NOMO-1 treated with DMSO at 0.1 percent for 48 hours (cell line): ENCODE results near the gene HPGDS.
"Not testable (repeated sequence)": the region's sequence is repeated elsewhere in the genome, so short reads cannot be mapped to it uniquely, and the experiment has no call there.

Experiments used
- DNase-seq: peaks from one replicate; lab custom pipeline; 2025; ENCODE audit not compliant: unreplicated experiment; lab: John Stamatoyannopoulos, UW

The HPGDS gene

DNA sequence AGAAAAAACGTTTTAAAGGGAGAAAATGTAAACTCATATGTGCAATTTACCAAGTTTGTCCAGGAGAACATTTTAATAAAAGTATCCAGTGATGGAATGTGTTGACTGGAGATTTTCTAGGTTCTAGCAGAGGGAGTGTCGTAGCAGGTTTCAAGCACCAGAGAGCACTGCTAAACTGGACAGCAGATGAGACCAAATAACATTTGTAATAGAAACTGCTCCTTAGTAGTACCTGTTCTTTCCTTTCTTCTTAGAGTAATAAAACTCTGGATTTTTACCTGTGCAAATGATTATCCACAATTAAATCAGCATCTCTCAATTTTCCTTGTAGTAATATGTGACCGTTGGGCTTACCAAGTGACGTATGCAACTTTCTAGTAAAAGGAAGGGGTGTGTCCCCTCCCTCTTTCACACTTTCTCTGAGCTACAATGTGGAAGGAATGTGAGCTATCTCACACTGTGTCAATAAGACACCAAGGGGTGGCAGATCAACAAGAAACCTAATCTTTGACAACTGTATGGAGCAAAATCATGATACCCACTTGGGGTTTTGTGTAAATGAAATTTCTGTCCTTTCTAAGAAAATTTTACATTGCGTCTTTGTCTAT is 9.5 kb downstream of the HPGDS start:
- no peak for DNase-seq

GRCh38 chr4:94329933-94330332 is 12.7 kb downstream of the HPGDS start:
- DNase-seq: no peak

GRCh38 chr4:94325835-94326234 is 16.8 kb downstream of the HPGDS start:
- no peak for DNase-seq

GRCh38 chr4:94319927-94320326 is 22.7 kb downstream of the HPGDS start:
- not testable (repeated sequence) for DNase-seq

GRCh38 chr4:94307231-94307871 is 35.3 kb downstream of the HPGDS start:
- DNase-seq: no peak

- no peak for DNase-seq
Measured at GRCh38 chr4:94306713-94307112, 35.9 kb downstream of the HPGDS start.

DNA sequence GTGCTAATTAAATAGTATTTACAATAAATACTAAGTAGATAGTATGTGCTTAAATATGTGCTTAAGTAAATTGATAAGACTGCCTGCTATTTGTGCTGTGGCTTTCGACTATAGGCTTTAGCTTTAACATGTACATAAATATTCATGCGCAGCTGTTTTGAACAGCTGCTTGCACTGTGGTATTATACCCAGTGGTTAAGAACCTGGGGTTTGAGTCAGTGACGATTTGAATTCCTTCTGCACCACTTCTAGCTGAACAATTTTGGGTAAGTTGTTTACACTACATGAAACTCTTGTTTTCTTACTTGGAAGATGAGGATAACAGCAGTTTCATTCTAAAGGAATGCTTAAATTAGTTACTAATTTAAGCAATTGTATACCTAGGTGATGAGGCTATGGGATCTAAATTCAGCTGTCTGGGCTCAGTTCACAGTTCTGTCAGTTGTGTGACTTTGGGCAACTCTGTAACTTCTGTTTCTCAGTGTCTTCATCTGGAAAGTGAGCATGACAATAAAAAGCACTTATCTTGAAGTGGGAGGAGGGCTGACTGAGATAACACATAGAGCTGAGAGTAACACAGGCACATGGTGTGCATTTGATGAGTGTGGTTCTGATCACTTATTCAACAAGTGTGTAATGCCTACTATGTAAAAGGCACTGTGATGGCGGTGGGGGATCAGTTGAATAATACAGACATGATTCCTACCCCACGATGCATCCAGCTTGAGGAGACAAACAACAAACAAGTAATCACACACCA is 37.0 kb downstream of the HPGDS start:
- DNase-seq: no peak

DNA sequence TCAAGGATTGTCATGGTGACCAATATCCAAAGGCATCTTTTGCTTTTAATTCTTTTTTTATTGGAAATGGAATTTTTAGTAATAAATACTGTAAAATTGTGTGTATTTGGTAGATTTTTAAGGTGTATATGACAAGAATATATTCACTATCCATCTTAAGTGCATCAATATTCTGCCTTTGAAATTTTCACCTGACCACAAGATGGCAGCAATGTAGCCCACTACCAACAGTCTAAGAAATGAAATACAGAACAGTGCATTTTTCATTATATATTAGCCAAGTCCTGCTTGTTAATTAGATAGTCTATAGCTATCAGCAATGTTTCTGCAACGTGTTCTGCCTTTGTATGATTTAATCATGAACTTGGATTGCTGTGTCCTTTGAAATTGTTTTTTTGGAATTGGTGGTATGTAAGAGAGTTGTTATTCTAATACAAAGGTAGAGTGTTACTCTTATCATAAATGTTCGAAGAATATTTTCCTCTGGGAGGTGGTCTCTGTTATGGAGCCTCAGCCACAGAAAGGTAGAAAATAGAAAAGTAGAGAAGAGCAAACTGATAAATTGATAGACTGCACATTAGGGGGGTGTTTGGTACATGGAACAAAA is 38.2 kb downstream of the HPGDS start:
- DNase-seq: peak; percentile 3

- no peak for DNase-seq
Measured at GRCh38 chr4:94302191-94302590, 40.4 kb downstream of the HPGDS start.

- no peak for DNase-seq
Measured at GRCh38 chr4:94298725-94299252, 43.8 kb downstream of the HPGDS start.

DNA sequence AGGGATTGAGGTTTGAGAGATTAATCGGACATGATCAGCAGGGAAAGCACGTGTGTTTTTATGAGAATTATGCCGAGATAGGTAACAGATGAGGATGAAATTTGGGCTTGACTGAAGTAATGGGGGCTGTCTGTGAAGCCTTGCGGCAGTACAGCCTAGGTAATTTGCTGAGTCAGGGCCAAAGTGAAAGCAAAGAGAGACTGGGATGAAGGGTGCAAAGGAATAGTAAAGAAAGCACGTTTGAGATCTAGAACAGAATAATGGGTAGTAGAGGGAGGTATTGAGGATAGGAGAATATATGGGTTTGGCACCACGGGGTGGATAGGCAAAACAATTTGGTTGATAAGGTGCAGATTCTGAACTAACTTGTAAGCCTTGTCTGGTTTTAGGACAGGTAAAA is 47.2 kb downstream of the HPGDS start:
- not testable (repeated sequence) for DNase-seq

DNA sequence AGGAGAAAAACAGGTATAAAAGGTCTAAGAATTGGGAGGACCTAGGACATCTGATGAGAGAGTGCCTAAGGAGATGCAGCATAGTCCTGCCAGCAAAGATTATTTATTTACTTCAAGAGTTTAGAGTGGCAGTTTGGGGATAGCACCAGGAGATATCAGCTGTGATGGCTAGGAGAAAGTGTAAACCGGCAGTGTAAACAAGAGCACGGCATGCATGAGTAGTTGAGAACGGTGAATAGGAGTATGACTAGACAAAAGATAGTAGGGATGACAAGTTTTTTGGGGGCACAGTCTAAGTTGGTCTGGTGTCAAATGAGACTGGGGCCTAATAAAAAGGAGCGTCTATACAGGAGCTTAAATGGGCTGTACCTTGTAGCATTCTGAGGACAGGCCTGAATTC is 48.7 kb downstream of the HPGDS start:
- DNase-seq: not testable (repeated sequence)

DNA sequence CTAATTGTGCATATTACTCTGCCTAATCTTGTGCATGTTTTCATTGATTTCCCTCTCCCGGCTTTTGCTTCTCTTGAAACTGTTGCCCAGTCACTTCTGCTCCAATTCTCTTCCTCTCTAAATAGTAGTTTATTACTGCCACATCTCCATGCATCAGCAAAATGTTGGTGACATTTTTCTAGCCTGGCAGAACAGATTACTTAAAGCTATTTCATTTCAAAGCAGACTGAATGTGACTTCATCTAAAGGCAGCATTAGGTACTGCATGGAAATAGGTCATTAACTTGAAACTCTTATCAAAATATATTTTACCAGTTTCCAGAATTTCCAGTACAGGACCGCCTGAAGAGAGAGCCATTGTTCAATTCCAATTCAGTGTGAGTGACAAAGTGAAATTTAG is 52.4 kb downstream of the HPGDS start:
- DNase-seq: no peak

DNA sequence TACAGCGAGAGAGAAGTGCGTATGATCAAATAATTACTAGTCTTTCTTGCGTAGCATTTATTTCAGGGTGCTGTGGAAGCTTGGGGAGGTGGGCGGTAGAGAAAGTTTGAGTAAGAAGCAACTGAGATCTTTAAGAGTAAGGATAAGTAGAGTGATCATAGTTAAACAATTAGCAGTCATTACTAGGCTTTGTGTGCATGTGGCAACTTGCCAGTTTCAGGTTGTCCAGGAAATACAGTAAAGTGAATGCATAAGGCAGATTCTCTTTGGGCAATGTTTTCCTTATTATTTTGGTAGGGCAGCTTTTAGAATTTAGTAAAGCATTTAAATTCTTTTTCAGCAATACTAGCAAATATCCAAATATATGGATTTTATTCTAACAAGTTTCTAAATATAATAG is 57.0 kb downstream of the HPGDS start:
- no peak for DNase-seq

GRCh38 chr4:94284889-94285288 is 57.7 kb downstream of the HPGDS start:
- DNase-seq: no peak

DNA sequence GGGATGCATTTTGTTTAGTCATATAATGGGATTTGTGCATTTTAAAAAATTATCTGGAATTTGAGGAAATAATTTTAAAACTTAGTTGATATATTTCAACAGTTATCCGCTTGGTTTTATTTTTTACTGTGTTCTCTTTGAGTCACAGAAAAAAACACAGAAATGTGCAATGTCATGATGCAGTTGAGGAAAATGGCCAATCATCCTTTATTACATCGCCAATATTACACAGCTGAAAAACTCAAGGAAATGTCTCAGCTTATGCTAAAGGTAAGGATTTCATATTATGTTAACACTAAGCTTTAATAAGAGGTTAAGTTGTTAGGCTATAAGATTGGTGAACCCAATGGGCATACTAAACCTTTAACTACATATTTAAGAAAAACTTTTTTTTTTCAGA is 63.9 kb downstream of the HPGDS start:
- DNase-seq: no peak

DNA sequence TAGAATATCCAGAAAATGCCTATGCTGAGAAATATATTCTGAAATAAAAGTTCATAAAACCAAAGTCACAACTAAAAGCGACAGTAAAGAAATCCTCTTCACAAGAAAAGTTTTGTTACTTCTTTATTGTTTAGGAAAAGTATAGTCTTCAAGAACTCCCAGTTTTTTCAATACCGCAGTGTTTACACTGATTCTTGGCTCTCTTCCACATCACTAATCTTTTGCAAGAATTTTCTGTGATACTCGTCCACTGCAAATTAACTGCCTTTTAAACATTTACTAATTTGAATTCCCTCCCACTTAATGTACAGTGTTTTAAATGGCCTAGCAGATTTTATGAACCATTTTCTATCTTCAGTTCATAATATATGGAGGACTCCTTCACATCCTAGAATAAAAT is 65.1 kb downstream of the HPGDS start:
- no peak for DNase-seq

DNA sequence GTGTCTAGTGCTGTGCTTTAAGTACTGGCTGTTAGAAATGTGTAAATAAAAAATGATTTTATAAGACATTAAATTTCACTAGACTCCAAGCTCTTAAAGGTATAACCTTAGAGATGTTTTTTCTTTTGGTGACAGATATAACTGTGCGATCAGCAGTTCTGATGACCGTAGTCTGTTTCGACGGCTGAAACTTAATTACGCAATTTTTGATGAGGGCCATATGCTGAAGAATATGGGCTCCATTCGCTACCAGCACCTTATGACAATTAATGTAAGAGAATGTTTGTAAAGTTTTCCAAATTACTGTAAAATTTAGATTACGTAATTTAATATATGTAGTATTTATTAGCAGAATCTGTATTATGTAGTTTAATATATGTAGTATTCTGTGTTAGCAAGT is 66.4 kb downstream of the HPGDS start:
- no peak for DNase-seq

DNA sequence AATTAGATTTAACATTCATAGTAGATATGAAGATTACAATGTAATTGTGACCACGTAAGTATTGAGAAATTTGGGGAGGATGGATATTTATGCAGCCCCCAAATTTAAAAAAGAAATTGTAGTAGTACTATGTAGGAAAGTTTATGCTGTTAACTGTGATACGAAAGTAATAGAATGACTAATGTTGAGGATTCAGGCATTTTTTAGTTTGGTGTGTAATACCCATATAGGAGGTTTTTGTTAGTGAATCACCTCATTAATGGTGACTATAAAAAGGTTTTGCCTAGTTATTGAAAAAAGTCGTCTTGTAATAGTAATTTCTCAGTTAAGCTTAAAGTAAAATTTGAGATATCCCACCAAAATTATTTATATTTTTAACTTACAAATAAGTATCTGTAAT is 67.7 kb downstream of the HPGDS start:
- no peak for DNase-seq

GRCh38 chr4:94271248-94271647 is 71.4 kb downstream of the HPGDS start:
- no peak for DNase-seq

GRCh38 chr4:94267037-94267436 is 75.6 kb downstream of the HPGDS start:
- DNase-seq: no peak
